Astrocyte (in vitro differentiated cells and primary cell): ENCODE results near the gene SLC7A5. TPM values are rescaled to one million over a fixed set of nuclear protein-coding genes. Genes with fewer than 3 reads are reported as not detected.

Source experiments
- DNase-seq: peaks from one replicate; pipeline ENCODE4 v3.0.0-alpha.2; 2010; ENCODE audit warnings: low read depth
- FAIRE-seq: peaks from 2 replicates; lab custom pipeline; 2011; peaks lifted over from hg19 to GRCh38; lab: Jason Lieb, UNC
- H2AFZ ChIP-seq: 2 replicates; pipeline ENCODE4 v1.6.0; 2012; ENCODE audit warnings: low read depth, low read length, inconsistent platforms
- H3K27ac ChIP-seq: 2 replicates; pipeline ENCODE4 v1.5.1; 2011; ENCODE audit warnings: low read depth, low read length, inconsistent platforms
- H3K27me3 ChIP-seq: 2 replicates; pipeline ENCODE4 v1.6.0; 2011; ENCODE audit warnings: low read length, inconsistent platforms; ENCODE audit not compliant: insufficient read depth
- H3K36me3 ChIP-seq: 2 replicates; pipeline ENCODE4 v1.5.1; 2011; ENCODE audit warnings: low read length, inconsistent platforms; ENCODE audit not compliant: insufficient read depth
- H3K4me1 ChIP-seq: 2 replicates; pipeline ENCODE4 v1.5.1; 2011; ENCODE audit warnings: low read length, inconsistent platforms; ENCODE audit not compliant: insufficient read depth
- H3K4me2 ChIP-seq: 2 replicates; pipeline ENCODE4 v1.6.0; 2012; ENCODE audit warnings: low read length, inconsistent platforms
- H3K4me3 ChIP-seq: 2 replicates; pipeline ENCODE4 v1.5.1; 2011; ENCODE audit warnings: low read depth, mild to moderate bottlenecking, low read length, inconsistent platforms; ENCODE audit not compliant: insufficient read depth
- H3K79me2 ChIP-seq: 2 replicates; pipeline ENCODE4 v1.6.0; 2012; ENCODE audit warnings: mild to moderate bottlenecking, low read length, inconsistent platforms; ENCODE audit not compliant: insufficient read depth
- H3K9ac ChIP-seq: 2 replicates; pipeline ENCODE4 v1.6.0; 2012; ENCODE audit warnings: mild to moderate bottlenecking, low read length, inconsistent platforms
- H3K9me3 ChIP-seq: 2 replicates; pipeline ENCODE4 v1.5.1; 2012; ENCODE audit warnings: low read depth, mild to moderate bottlenecking, low read length, inconsistent platforms; ENCODE audit not compliant: insufficient read depth
- H4K20me1 ChIP-seq: 2 replicates; pipeline ENCODE4 v1.6.0; 2012; ENCODE audit warnings: low read length, inconsistent platforms; ENCODE audit not compliant: insufficient read depth
- H3K27ac Mint-ChIP-seq: one replicate; pipeline ENCODE4 v1.8.0; 2021; ENCODE audit warnings: mild to moderate bottlenecking, mixed read lengths; ENCODE audit not compliant: unreplicated experiment
- H3K27me3 Mint-ChIP-seq: one replicate; pipeline ENCODE4 v1.8.0; 2021; ENCODE audit warnings: low read depth, mixed read lengths; ENCODE audit not compliant: unreplicated experiment
- H3K36me3 Mint-ChIP-seq: one replicate; pipeline ENCODE4 v1.8.0; 2021; ENCODE audit warnings: low read depth, mixed read lengths; ENCODE audit not compliant: unreplicated experiment
- H3K4me1 Mint-ChIP-seq: one replicate; pipeline ENCODE4 v1.8.0; 2021; ENCODE audit warnings: low read depth, mixed read lengths; ENCODE audit not compliant: unreplicated experiment
- H3K4me3 Mint-ChIP-seq: one replicate; pipeline ENCODE4 v1.8.0; 2021; ENCODE audit warnings: mild to moderate bottlenecking, moderate library complexity, mixed read lengths; ENCODE audit not compliant: unreplicated experiment
- H3K9me3 Mint-ChIP-seq: one replicate; pipeline ENCODE4 v1.8.0; 2021; ENCODE audit warnings: mild to moderate bottlenecking, mixed read lengths; ENCODE audit not compliant: unreplicated experiment
- EZH2 ChIP-seq: IDR thresholded peaks from 2 replicates; pipeline ENCODE4 v1.6.1; 2012; ENCODE audit warnings: mild to moderate bottlenecking, low read length, inconsistent platforms; ENCODE audit not compliant: insufficient read depth
- total RNA-seq: library from RNA; stranded (reverse); gene quantifications from 2 replicates; pipeline ENCODE4 v1.2.1, GENCODE V29; 2021
- TF ChIP-seq, protein P1 (sequence below): IDR thresholded peaks from 2 replicates; pipeline ENCODE4 v1.5.1; 2011; ENCODE audit warnings: low read depth, mild to moderate bottlenecking, inconsistent platforms, low read length, moderate library complexity; ENCODE audit not compliant: insufficient read depth

The SLC7A5 gene
- total RNA-seq, 1 donor from 2014 or later: 815 TPM

DNA sequence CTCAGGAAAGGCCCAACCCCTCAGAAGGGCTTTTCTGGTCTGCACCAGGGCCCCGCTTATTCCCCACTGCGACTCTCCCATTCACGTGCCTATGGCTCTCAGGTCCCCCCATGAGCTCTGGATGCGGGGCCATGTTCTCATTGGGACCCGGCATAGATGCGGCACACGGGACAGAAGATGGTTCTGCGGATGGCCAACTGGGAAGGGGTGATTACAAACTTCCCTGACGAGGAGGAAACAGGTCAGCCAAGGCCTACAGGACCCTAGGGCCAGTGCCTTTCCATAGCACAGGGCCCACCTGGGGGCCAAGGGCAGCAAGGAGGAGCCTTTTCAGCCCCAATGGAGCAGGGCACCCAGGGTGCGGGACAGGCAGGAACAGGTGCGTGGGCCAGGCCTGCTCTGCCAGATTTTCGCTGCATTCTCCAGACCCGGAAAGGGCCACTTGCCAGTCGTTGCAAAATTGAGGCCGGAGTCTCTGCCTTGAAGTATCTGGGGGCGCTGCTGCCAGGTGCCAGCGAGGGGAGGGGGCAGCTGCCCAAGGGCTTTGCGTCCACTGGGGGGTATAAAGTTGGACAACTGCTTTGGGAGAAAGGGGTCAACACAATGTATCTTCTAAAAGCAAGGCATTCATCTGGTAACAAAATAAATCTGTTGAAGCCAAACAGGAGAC, 20.5 kb downstream of the SLC7A5 start:
- peak overlapping the region; percentile 81 for H3K27ac Mint-ChIP-seq
- H3K36me3 Mint-ChIP-seq: peaks cover 7% of the 10 kb centered on the region
- Histone ChIP-seq H3K4me2 (no peak overlapping the region), H3K27ac (no peak overlapping the region), H3K79me2 (peaks cover 97% of the 10 kb centered on the region), H4K20me1 (peaks cover 95% of the 10 kb centered on the region), H3K9ac (no peak overlapping the region), H3K9me3 (no peaks in the 10 kb centered on the region), H3K4me3 (no peak overlapping the region), H3K27me3 (no peaks in the 10 kb centered on the region), H2AFZ (no peak overlapping the region), H3K36me3 (peaks cover 18% of the 10 kb centered on the region), H3K4me1 (peaks cover 32% of the 10 kb centered on the region)
- TF ChIP-seq, protein P1, sequence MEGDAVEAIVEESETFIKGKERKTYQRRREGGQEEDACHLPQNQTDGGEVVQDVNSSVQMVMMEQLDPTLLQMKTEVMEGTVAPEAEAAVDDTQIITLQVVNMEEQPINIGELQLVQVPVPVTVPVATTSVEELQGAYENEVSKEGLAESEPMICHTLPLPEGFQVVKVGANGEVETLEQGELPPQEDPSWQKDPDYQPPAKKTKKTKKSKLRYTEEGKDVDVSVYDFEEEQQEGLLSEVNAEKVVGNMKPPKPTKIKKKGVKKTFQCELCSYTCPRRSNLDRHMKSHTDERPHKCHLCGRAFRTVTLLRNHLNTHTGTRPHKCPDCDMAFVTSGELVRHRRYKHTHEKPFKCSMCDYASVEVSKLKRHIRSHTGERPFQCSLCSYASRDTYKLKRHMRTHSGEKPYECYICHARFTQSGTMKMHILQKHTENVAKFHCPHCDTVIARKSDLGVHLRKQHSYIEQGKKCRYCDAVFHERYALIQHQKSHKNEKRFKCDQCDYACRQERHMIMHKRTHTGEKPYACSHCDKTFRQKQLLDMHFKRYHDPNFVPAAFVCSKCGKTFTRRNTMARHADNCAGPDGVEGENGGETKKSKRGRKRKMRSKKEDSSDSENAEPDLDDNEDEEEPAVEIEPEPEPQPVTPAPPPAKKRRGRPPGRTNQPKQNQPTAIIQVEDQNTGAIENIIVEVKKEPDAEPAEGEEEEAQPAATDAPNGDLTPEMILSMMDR: no peak
- no peak for TF ChIP-seq EZH2
- H3K4me3 Mint-ChIP-seq: no peak overlapping the region
- H3K9me3 Mint-ChIP-seq: peaks cover 3% of the 10 kb centered on the region
- FAIRE-seq (no peak), DNase-seq (no peak)
- no peaks in the 10 kb centered on the region for H3K27me3 Mint-ChIP-seq
- peaks cover 33% of the 10 kb centered on the region for H3K4me1 Mint-ChIP-seq

GRCh38 chr16:87847785-87848675, 21.3 kb downstream of the SLC7A5 start:
- Mint-ChIP-seq H3K4me3 (no peak overlapping the region), H3K36me3 (peaks cover 7% of the 10 kb centered on the region), H3K9me3 (peaks cover 3% of the 10 kb centered on the region), H3K27me3 (no peaks in the 10 kb centered on the region), H3K27ac (no peak overlapping the region), H3K4me1 (peaks cover 30% of the 10 kb centered on the region)
- Histone ChIP-seq H3K4me3 (no peak overlapping the region), H3K27ac (no peak overlapping the region), H4K20me1 (peaks cover 98% of the 10 kb centered on the region), H3K4me1 (peaks cover 24% of the 10 kb centered on the region), H3K9me3 (no peaks in the 10 kb centered on the region), H3K4me2 (no peak overlapping the region), H3K27me3 (no peaks in the 10 kb centered on the region), H2AFZ (no peak overlapping the region), H3K79me2 (peaks cover 95% of the 10 kb centered on the region), H3K36me3 (peaks cover 18% of the 10 kb centered on the region), H3K9ac (no peak overlapping the region)
- TF ChIP-seq EZH2: no peak
- TF ChIP-seq, protein P1: no peak
- DNase-seq (no peak), FAIRE-seq (no peak)
